NCI-H1105 treated with DMSO at 0.1 percent for 48 hours (cell line): ENCODE measurements around the gene AGPAT4.

Experiments used
- DNase-seq: peaks from one replicate; lab custom pipeline; 2025; lab: John Stamatoyannopoulos, UW

The AGPAT4 gene

DNA sequence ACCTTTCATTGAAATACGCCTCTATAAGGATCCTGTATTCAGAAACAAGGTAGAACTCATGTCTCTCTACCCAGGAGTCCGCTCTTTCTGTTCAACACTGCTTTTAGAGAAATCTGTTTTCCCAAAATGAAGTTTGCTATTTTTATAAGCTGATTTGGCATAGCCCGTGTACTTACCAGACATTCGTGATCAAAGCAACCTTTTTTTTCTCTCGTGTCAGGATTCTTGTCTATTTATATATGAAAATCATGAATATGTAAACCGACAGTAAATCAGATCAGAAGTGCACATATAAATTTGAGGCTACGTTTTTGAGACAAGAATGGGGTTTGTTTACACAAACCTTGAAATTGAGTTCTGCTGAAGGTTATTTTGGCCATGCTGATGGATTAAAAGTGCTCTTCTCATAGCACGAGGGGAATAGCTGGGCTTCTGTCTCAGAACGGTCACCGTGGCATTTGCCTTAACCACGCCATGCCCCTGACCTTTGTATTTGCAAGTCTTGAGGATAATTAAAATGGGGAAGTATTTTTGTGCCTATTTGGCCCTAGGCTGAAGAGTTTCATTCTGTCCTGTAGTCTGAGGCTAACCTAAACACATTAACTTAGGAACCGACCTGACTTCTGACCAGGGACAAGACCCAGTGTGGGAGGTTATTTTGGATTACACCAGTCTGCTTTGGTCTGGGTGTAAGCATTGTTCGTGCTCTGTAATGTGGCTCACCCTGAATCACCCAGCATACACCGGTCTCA, 163.7 kb downstream of the AGPAT4 start:
- no peak for DNase-seq

DNA sequence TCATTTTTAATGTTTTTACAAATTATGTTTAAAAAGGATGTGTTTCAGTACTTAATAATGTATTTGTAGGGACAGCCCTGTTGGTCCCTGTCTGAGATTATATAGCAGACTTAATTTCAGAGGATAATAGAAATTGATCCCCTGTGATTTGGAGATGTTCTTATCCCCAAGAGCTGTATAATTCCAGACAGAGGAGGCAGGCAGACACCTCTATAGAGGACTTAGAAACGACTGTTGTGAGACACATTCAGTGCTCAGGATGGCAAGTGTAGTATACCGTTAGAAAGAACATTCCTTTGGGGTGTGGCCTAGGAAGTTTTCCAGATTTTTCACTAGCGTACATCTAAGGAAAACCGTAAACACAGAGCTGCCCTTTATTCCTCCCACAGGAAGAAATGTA, 164.5 kb downstream of the AGPAT4 start:
- no peak for DNase-seq

GRCh38 chr6:161108916-161109315, 164.9 kb downstream of the AGPAT4 start:
- no peak for DNase-seq

DNA sequence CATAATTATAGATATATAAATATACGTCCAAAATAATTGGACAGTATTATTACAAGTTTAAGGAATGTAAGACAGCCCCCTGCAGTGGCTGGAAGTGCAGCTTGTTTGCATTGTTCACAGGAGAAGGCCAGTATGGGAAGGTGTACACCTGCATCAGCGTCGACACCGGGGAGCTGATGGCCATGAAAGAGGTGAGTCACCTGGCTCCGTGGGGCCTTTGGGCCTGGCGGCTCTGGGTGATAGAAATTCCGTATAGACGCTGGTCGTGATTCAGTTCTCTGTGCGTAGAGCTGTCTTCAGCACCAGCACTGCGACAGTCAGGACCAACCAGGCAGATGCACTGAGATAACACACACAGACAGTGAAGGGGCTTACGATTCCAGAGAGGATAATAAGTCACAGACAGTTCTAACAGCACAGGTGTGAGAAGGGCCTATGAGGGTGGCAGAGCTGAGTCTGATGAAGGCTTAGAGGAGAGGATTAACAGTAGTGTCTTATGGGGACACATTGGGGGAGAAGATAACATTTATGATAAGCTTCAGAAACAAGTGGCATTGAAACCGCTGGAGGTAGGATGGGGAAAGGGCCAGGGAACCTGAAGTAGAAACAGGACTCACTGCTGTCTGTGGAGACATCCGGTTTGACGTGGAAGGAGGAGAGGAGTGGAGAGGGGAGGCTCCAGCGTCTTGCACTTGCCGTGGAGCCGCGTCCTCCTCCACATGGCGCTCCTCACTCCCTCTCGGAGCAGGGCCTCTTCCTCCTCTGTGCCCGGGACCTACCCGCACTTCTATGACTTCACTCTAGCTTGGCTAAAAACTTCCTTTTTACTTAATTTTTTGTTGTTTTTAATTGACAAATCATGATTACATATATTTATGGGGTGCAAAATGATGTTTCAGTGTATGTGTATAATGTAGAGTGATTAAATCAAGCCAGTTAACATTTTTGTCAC, 165.8 kb downstream of the AGPAT4 start:
- DNase-seq = no peak

DNA sequence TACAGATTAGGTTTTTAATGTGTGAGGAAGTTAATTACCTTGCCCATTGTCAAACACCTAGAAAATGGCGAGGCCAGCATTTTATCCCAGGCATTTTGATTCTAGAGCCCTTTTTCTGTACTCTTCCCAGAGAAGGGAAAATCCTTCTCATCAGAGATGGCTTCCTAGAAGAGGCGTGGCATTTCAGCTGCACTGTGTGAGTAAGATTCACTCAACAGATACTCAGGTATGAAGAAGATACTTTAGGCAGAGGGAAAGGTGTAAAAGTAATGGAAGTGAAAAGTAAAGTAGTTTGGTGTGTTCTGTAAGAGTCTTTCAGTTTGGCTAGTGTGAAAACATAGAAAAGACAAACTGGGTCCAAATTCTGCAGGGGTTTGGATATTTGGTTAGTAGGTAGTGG, 168.5 kb downstream of the AGPAT4 start:
- DNase-seq = no peak

GRCh38 chr6:161104966-161105365, 168.9 kb downstream of the AGPAT4 start:
- DNase-seq = no peak

- DNase-seq = no peak
Measured at GRCh38 chr6:161103475-161103874, 170.4 kb downstream of the AGPAT4 start.

GRCh38 chr6:161101517-161101916, 172.3 kb downstream of the AGPAT4 start:
- no peak for DNase-seq

DNA sequence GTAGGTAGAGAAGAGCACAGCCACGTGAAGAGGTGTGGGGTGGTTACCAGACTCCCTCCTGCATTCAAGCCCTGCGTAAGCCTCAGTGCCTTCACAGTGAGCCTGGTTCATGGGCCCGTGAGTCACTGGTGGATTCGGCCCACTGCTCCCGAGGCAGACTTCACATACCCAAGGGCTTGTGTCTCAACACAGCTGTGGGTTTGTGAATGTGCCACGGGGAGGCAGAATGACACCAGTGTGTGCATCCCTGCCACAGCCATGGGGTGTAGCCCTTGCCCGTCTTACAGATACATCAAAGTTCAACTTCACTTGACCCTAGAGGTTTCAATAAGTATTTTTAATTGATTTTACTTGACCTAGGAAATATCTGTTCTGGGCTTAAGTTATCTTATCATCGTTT, 173.8 kb downstream of the AGPAT4 start:
- DNase-seq = no peak

- no peak for DNase-seq
Measured at GRCh38 chr6:161095916-161096315, 177.9 kb downstream of the AGPAT4 start.

- DNase-seq = no peak
Measured at GRCh38 chr6:161094955-161095354, 178.9 kb downstream of the AGPAT4 start.

- no peak for DNase-seq
Measured at GRCh38 chr6:161091972-161092701, 181.7 kb downstream of the AGPAT4 start.

- DNase-seq = no peak
Measured at GRCh38 chr6:161091151-161091550, 182.7 kb downstream of the AGPAT4 start.

GRCh38 chr6:161088676-161089328, 185.1 kb downstream of the AGPAT4 start:
- no peak for DNase-seq

DNA sequence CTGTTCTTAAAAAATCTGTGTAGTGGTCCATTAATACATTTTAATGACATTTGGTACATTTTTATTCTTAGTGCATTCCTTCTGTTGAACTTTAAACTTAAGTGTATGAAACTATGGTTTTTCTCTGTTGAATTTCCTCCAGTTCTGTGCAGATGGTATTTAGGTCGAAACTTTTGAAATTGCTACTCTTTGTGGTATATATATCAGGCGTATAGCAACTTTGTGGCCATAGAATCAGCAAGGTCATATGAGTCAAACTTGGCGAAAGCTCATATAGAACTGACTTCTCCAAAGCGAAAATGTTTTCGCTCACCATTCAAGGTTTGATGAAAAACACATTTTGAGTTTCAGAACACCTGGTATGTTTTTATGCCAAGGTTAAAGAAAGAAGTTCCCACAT, 188.6 kb downstream of the AGPAT4 start:
- no peak for DNase-seq

GRCh38 chr6:161082215-161082614, 191.6 kb downstream of the AGPAT4 start:
- DNase-seq = no peak

- no peak for DNase-seq
Measured at GRCh38 chr6:161080263-161080970, 193.4 kb downstream of the AGPAT4 start.
